Motor neuron (in vitro differentiated cells): ENCODE results near the gene ANO10. TPM values are rescaled to one million over a fixed set of nuclear protein-coding genes. Genes with fewer than 3 reads are reported as not detected.

Experiments
- ATAC-seq, 8 experiments: fragments of 200-7000 bp; cut with Tn5 transposase; replicated peaks in 6 of 8; 2 replicates each; pipeline ENCODE4 v1.8.0; 2021; ENCODE audit warnings: mild to moderate bottlenecking in 8 of 8, moderate library complexity in 8 of 8
- H3K27ac ChIP-seq, 2 donors: fragments of 250-450 bp; sonication (Bioruptor Pico); 2 replicates each; pipeline ENCODE4 v1.9.0; 2021; ENCODE audit warnings: antibody characterized with exemption in 2 of 2, mild to moderate bottlenecking in 2 of 2, moderate library complexity in 1 of 2
- H3K4me1 ChIP-seq, 2 donors: fragments of 250-450 bp; sonication (Bioruptor Pico); replicated peaks in 1 of 2; 2 replicates each; pipeline ENCODE4 v1.6.1; 2021; ENCODE audit warnings: antibody characterized with exemption in 2 of 2, mild to moderate bottlenecking in 2 of 2, moderate library complexity in 1 of 2
- H3K4me3 ChIP-seq, 5 donors: fragments of 250-450 bp; sonication (Bioruptor Pico); 2 replicates each; pipeline ENCODE4 v1.9.0; 2021; ENCODE audit warnings: antibody characterized with exemption in 5 of 5, mild to moderate bottlenecking in 5 of 5, moderate library complexity in 4 of 5
- WGBS, 10 experiments: fragments of 450-650 bp; shearing (Covaris generic); methylation state at CpG; one replicate each; pipeline ENCODE4 v1.0.0; 2022; 5-methylcytosine and 5-hydroxymethylcytosine counted together
- in situ Hi-C, 9 experiments: fragments of 400-800 bp; cut with MboI; loops; one replicate each; pipeline ENCODE4 v1.15.0; 2021; ENCODE audit warnings: low sequenced_read_pairs in 9 of 9, low pct_unique_long_range_greater_than_20kb in 2 of 9; ENCODE audit not compliant: unreplicated experiment in 9 of 9
- total RNA-seq, 8 experiments: library from RNA; unstranded; fragments of 300-600 nt; gene quantifications; 2 replicates each; pipeline versions ENCODE4 v1.2.3 to v1.2.4, GENCODE V29; 2022

The ANO10 gene
- total RNA-seq, 8 experiments from 2014 or later: 17.4 to 42.7 (median 28.9) TPM

DNA sequence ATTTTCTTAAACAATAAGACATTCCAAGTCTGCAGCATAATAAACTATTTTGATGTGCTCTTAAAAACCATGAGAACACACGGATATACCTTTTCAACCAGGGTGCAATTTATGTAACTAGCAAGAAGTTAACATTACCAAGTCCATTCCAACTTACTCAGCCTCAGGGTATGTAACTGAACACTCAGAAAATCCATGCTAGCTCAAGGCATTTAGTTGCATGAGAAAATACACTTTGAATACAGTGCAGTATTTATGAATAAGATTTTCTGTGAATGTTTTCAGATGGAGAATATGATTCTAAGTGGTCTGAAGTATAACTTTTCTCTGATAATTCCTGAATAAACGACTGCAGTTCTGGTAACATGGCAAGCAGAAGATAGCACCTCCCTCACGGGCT, 211.2 kb downstream of the ANO10 start:
- WGBS, 10 experiments: 25 to 100% (median 92%) methylated on average over 1 to 3 of the region's 3 CpGs; no CpG with 5 or more reads in 1 of the 10 experiments
- in situ Hi-C loops: no loop called here
- no peak overlapping the region for H3K4me3 ChIP-seq
- peaks cover 0 to 6% of the 10 kb centered on the region in 2 donors for H3K4me1 ChIP-seq
- H3K27ac ChIP-seq: no peak overlapping the region
- ATAC-seq: peak in 3 of 8 experiments; percentile 20 to 86 (median 28)

DNA sequence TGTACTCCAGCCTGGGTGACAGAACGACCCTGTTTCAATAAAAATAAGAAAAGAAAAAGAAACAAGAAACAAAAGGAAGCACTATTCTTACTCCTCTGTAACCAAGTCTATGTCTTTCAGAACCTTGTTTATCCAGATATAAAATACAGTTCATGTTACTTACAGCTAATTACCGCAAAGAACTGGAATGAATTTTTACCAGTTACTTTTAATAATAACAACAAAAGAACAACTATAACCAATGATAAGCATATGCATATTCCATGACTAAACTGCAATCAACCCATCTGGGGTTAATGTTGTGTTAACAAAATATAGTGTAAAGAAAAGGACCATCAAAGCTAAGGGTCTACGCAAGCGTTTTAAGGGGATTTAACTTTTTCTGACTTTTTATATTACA, 212.3 kb downstream of the ANO10 start:
- Histone ChIP-seq H3K27ac (no peak overlapping the region), H3K4me1 (peaks cover 0 to 8% of the 10 kb centered on the region in 2 donors), H3K4me3 (no peak overlapping the region)
- 81 to 100% (median 91%) methylated on average over 2 to 4 of the region's 4 CpGs; no CpG with 5 or more reads in 1 of the 10 experiments for WGBS, 10 experiments
- no peak for ATAC-seq
- in situ Hi-C loops: no loop called here

DNA sequence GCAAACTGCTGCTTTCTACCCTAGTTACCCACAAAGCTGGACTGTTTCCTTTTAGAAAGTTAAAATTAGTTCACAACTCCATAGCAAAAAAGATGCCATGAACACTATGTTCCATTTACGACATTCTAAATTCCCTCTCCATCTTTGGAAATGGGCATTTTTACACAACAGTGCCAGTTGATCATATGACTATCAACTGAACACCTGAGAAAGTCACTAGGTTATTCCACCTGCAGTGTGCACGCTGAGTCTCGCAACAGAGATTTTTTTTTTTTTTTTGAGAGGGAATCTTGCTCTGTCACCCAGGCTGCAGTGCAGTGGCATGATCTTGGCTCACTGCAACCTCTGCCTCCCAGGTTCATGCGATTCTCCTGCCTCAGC, 215.2 kb downstream of the ANO10 start:
- Histone ChIP-seq H3K27ac (no peak overlapping the region), H3K4me3 (no peak overlapping the region), H3K4me1 (peaks cover 0 to 7% of the 10 kb centered on the region in 2 donors)
- no peak for ATAC-seq
- in situ Hi-C loops: no loop called here
- 80 to 100% (median 100%) methylated on average over 1 to 4 of the region's 4 CpGs; no CpG with 5 or more reads in 1 of the 10 experiments for WGBS, 10 experiments

DNA sequence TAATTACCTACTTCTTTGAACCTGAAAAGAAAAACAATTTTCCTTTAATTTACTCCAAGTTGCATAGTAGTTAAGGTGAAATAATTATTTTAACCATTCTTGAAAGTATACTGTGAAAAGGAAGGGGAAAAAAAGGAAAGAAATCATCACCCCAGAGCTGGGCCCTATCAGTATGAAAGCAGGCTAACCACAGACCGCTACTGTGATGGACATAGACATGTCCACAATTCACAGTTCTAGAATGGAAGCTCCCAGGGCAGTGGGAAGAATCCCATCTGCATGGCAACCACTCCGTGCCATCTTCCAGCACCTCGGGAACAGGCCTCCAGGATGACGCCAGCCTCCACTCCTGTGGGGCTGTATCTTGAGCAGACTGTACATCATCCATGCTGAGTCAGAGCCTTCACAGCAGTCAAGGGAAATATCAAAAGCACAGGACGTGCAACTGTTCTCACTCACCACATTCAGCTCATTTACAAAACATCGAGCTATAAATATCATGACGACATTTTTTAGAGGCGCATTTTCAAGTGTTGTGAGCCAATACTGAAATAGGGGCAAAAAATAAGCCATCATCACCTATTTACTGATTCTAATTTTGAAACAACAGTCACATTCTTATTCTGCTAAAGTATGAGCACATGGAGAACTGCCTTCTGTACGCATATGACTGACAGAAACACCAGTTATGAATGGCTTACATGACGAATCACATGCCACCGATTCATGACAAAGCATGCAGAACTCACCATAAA, 215.7 kb downstream of the ANO10 start:
- ATAC-seq: peak in 7 of 8 experiments; percentile 48 to 99 (median 97)
- no peak overlapping the region for H3K4me3 ChIP-seq
- H3K4me1 ChIP-seq: peaks cover 0 to 3% of the 10 kb centered on the region in 2 donors
- in situ Hi-C loops: no loop called here
- WGBS, 10 experiments: 54 to 100% (median 84%) methylated on average over 2 to 11 of the region's 11 CpGs; no CpG with 5 or more reads in 1 of the 10 experiments
- no peak overlapping the region for H3K27ac ChIP-seq

DNA sequence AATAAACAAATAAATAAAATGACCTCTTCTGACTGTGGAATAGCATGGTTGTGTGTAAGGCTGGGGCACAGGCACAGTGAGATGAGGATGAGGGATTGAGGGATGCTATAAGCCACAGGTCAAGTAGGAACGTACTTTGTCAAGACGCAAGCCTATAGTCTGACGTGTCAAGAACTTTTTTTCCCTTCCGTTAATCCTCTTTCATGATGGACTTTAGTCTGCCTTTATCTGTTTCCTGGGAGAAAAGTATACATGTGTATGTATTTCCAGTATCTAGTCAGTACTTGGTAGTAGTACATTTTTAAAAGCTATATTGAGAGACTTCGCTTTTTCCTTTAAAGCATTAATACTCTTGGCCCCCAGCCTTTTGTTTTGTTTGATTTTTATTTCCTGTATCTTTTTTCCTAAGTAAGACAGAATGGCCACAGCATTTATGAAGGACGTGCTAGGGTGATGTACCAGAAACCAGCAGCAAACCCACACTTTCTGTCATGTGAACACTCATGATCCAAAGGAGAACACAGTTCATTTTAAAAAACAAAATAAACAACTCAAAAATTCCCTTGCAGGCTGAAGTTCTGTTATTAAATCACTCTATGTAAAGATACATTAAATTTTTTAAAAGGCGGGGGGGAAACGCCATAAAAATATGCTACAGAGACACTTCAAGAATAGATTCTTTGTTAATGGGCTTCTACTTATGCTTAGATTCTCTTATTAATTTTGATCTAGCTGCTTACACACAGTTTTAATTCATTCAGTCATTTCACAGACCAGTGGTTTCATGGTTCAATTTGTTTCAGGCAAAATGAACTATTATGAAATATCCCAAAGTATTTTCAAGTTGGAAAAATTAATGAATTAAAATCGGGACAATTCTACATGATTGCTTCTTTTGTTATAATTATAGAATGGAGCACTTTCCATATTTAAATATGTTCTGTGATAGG, 220.8 kb downstream of the ANO10 start:
- Histone ChIP-seq H3K4me1 (peaks cover 0 to 3% of the 10 kb centered on the region in 2 donors), H3K4me3 (no peak overlapping the region), H3K27ac (no peak overlapping the region)
- WGBS, 10 experiments: 89 to 100% (median 95%) methylated on average over 2 to 9 of the region's 9 CpGs
- no peak for ATAC-seq
- in situ Hi-C loops: no loop called here

DNA sequence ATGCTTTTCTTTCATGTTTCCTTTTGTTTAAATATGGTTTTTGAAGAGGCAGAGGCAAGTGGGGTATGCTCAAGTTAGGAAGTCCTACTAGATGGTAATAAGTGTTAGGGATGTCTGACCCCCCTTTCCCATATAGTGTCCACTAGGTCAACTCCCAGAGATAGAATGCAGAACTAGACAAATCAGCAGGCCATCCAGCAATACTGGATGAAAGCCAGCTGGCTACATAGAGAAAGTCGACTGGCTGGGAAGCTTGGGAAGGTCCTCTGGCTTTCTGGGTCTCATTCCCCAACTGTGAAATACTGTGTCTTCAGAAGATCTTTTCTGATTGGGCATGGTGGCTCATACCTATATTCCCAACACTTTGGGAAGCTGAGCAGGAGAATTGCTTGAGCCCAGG, 221.6 kb downstream of the ANO10 start:
- Histone ChIP-seq H3K27ac (no peak overlapping the region), H3K4me3 (no peak overlapping the region), H3K4me1 (no peaks in the 10 kb centered on the region)
- WGBS, 10 experiments: 0 to 100% (median 79%) methylated on average over 1 of the region's 1 CpG; no CpG with 5 or more reads in 6 of the 10 experiments
- no peak for ATAC-seq
- in situ Hi-C loops: no loop called here

DNA sequence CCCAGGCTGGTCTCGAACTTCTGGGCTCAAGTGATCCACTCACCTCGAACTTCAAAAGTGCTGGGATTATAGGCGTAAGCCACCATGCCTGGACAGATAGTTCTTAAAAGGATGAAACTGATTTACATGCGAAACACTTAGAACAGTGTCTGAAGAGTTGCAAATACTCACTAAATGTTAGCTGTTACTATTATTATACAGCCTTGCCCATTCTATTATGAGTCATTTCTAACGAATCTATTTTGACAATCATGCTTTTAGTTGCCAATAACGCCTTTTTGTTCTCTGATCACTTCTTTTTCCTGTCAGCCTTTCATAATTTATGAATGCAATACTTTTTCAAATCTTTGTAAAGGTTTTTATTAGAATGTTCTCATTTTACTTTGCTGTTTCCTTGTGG, 222.8 kb downstream of the ANO10 start:
- no peak for ATAC-seq
- WGBS, 10 experiments: 54 to 100% (median 92%) methylated on average over 2 to 6 of the region's 6 CpGs
- no peaks in the 10 kb centered on the region for H3K4me1 ChIP-seq

DNA sequence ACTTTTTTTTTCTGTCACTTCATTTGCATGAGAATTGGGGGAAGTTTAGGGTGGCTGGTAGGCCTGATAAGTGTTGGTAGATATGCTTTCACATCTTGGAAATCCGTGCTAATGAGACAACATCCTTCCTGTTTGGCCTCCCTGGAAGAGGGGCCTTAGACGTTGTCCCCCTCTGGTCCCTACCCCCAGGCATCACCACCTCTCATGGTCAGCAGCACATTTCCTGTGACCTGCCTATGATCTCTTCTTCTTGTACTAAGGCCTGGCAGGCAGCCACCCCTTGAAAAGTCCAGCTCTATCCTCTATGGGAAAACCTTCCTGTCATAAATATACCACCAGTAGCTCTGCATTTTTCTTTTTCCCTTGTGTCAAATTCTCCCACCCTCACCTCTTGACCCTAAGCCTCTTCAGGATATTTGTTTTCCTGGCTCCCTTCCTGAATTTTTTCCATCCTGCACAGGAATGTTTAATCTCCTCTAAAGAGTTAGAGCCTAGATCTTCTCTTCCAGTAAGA, 227.7 kb downstream of the ANO10 start:
- Histone ChIP-seq H3K27ac (no peak overlapping the region), H3K4me1 (no peaks in the 10 kb centered on the region), H3K4me3 (no peak overlapping the region)
- in situ Hi-C loops: no loop called here
- peak in 3 of 8 experiments; percentile 56 to 69 (median 60) for ATAC-seq
- WGBS, 10 experiments: 43 to 100% (median 80%) methylated on average over 1 to 2 of the region's 2 CpGs; no CpG with 5 or more reads in 5 of the 10 experiments

More for the DNA sequence above, 222.8 kb downstream of the ANO10 start:
- in situ Hi-C loops: no loop called here
- Histone ChIP-seq H3K27ac (no peak overlapping the region), H3K4me3 (no peak overlapping the region)

DNA sequence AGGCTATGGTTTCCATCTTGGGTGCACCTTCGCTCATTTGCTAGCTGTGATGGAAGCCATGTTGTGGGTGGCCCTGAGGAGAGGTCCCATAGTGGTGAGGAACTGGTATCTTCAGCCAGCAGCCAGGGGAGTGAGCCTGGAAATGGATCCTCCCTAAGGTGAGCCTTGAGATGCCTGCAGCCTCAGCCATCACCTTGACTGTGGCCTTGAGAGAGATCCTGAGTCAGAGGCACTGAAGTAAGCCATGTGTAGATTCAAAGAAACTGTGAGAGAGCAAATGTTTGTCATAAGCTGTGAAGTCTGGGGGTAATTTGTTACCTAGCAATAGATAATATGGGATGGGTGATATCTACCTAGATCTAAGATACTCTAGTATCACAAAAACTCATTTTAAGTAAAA, 230.2 kb downstream of the ANO10 start:
- H3K4me1 ChIP-seq: no peaks in the 10 kb centered on the region
- H3K27ac ChIP-seq: no peak overlapping the region
- no peak overlapping the region for H3K4me3 ChIP-seq
- ATAC-seq: no peak
- 100% methylated on average over 1 of the region's 1 CpG; no CpG with 5 or more reads in 7 of the 10 experiments for WGBS, 10 experiments
- in situ Hi-C loops: no loop called here

DNA sequence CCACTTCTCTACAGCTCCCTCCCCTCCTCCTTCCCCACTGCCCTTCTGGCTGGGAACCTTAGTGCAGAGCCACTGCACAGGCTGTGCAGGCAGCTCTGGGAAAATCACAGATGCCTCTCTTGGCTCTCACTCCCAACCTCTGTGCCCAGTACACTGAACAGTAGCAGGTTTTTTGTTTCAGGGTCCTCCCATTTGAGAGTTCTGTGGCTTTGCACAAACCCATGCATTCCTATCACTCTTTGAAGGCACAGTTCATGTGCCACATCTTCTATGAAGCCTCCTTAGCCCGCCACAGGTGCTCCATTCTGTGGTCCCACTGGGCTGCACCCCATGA, 231.6 kb downstream of the ANO10 start:
- no peak overlapping the region for H3K27ac ChIP-seq
- H3K4me3 ChIP-seq: no peak overlapping the region
- no peaks in the 10 kb centered on the region for H3K4me1 ChIP-seq
- no peak for ATAC-seq
- in situ Hi-C loops: no loop called here
- WGBS, 10 experiments: 83% methylated on average over 1 of the region's 1 CpG; no CpG with 5 or more reads in 9 of the 10 experiments

DNA sequence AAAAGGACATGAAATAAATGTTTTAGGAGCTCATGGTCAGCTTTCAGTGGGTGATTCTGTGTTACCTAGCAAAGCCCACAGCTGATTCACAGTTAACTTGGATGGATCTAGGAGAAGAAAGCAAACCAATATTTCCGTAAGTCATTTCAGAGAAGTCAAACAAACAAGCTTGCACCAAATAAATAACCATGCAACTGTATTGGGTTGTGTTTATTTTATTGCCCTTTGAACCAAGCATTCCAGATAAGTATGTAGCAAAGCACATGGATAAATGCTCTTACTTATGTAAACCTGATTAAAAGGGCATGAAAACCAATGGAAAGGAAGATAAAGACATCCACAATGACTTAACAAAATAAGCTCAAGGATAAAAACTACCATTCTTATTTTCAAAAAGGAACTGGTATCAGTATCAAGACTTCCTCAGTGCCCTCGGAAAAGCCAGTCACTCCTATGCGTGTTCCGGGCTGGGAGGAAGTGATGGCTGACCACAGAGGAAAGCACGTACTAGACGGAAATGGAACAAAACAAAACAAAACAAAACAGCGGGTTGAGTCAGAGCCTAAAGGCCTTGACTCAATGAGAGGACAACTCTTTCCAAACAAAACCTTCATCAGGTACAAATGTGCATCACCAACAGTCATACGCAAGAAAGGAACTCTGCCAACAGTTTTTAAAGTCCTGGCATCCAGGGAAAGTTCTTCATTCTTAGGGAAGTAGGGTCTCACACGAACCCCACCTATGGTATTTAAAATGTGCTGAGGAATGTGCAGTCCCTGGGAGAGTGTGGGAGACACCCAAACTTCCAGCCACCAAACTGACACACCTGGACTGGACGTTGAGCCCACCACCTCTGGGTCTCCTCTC, 232.2 kb downstream of the ANO10 start:
- Histone ChIP-seq H3K4me1 (no peaks in the 10 kb centered on the region), H3K4me3 (no peak overlapping the region), H3K27ac (no peak overlapping the region)
- ATAC-seq: no peak
- in situ Hi-C loops: no loop called here
- WGBS, 10 experiments: 83 to 100% (median 93%) methylated on average over 1 to 9 of the region's 10 CpGs; no CpG with 5 or more reads in 1 of the 10 experiments

DNA sequence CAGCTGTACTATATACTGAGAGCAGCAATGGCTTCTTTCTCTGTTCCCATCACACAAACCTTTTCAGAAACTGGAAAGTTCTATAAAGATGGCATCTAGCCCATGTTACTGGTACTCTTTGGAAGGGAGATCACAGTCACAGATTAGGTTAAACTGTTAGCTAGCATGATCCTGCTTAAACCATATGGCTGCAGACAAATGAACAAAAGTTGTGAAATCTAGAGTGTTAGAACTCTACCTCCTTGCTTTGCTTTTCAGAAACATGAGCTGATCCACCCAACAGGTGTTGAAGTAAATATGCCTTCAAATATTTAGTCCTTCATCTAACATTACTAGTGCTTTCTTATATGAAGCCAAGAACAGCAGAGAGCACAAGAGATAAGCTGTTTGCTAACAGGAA, 232.9 kb downstream of the ANO10 start:
- Histone ChIP-seq H3K4me3 (no peak overlapping the region), H3K4me1 (no peaks in the 10 kb centered on the region), H3K27ac (no peak overlapping the region)
- in situ Hi-C loops: no loop called here
- ATAC-seq: no peak
